ENCODE measurements around the gene RUNX3. TPM values are rescaled to one million over a fixed set of nuclear protein-coding genes. Genes with fewer than 3 reads are reported as not detected.

RUNX3 gene
- total RNA-seq, 1 experiment from 2014 or later: 3.5 TPM

Other genes with a start within 250 kb of the RUNX3 start
- gene CLIC4, start 184.8 kb downstream of the RUNX3 start, total RNA-seq (2014; rRNA removed; shearing (Covaris generic)): 243 and 293 TPM in 2 replicates

Data from H7 (cell line).